Renal cortex interstitium (tissue), 15 donors: ENCODE measurements around the gene POLR2M. TPM values are rescaled to one million over a fixed set of nuclear protein-coding genes. Genes with fewer than 3 reads are reported as not detected.
A peak's percentile ranks its signal among the peaks of the same experiment; 100 is the strongest.

ENCODE experiments used
- DNase-seq, 11 donors: peaks; one replicate each; pipeline ENCODE4 v3.0.0-alpha.2; 2013; ENCODE audit warnings: low read depth in 9 of 11, low spot score in 4 of 11; ENCODE audit errors: extremely low read depth in 1 of 11
- long read RNA-seq, 16 experiments: transcript quantifications; one replicate each; lab custom pipeline, GENCODE V29; 2026
- polyA plus RNA-seq, 3 donors: library from polyadenylated mRNA; unstranded; fragments of 120-200 nt; gene quantifications; one replicate each; pipeline ENCODE4 v1.2.1, GENCODE V29; 2013; ENCODE audit not compliant: insufficient read length in 3 of 3

POLR2M gene
- 10 to 100 TPM; 84.8 to 91.3 (median 86.9) TPM for polyA plus RNA-seq
- long read RNA-seq, donor 1, full-length matches to known transcripts, result 27 of 71 reads
- long read RNA-seq, donor 1, partial matches to known transcripts, result 44 of 71 reads
- long read RNA-seq, donor 1, other reads (novel, unspliced or antisense), result 0 of 71 reads
- long read RNA-seq, donor 2, full-length matches to known transcripts, result 33 of 47 reads
- long read RNA-seq, donor 2, partial matches to known transcripts, result 14 of 47 reads
- long read RNA-seq, donor 2, other reads (novel, unspliced or antisense), result 0 of 47 reads
- long read RNA-seq, donor 3, full-length matches to known transcripts, result 47 of 47 reads
- long read RNA-seq, donor 3, partial matches to known transcripts, result 0 of 47 reads
- long read RNA-seq, donor 3, other reads (novel, unspliced or antisense), result 0 of 47 reads
- long read RNA-seq, donor 4, full-length matches to known transcripts, result 22 of 22 reads
- long read RNA-seq, donor 4, partial matches to known transcripts, result 0 of 22 reads
- long read RNA-seq, donor 4, other reads (novel, unspliced or antisense), result 0 of 22 reads
- long read RNA-seq, donor 5, result 0 reads
- long read RNA-seq, donor 6, full-length matches to known transcripts, result 23 of 23 reads
- long read RNA-seq, donor 6, partial matches to known transcripts, result 0 of 23 reads
- long read RNA-seq, donor 6, other reads (novel, unspliced or antisense), result 0 of 23 reads
- long read RNA-seq, donor 7, full-length matches to known transcripts, result 30 of 36 reads
- long read RNA-seq, donor 7, partial matches to known transcripts, result 6 of 36 reads
- long read RNA-seq, donor 7, other reads (novel, unspliced or antisense), result 0 of 36 reads
- long read RNA-seq, donor 8, result 0 reads
- long read RNA-seq, donor 9, full-length matches to known transcripts, result 32 of 32 reads
- long read RNA-seq, donor 9, partial matches to known transcripts, result 0 of 32 reads
- long read RNA-seq, donor 9, other reads (novel, unspliced or antisense), result 0 of 32 reads
- long read RNA-seq, donor 10, full-length matches to known transcripts, result 34 of 55 reads
- long read RNA-seq, donor 10, partial matches to known transcripts, result 21 of 55 reads
- long read RNA-seq, donor 10, other reads (novel, unspliced or antisense), result 0 of 55 reads
- long read RNA-seq, donor 11, full-length matches to known transcripts, result 22 of 28 reads
- long read RNA-seq, donor 11, partial matches to known transcripts, result 6 of 28 reads
- long read RNA-seq, donor 11, other reads (novel, unspliced or antisense), result 0 of 28 reads
- long read RNA-seq, donor 12, full-length matches to known transcripts, result 8 of 8 reads
- long read RNA-seq, donor 12, partial matches to known transcripts, result 0 of 8 reads
- long read RNA-seq, donor 12, other reads (novel, unspliced or antisense), result 0 of 8 reads
- long read RNA-seq, donor 13, result 0 reads
- long read RNA-seq, donor 14, full-length matches to known transcripts, result 18 of 24 reads
- long read RNA-seq, donor 14, partial matches to known transcripts, result 6 of 24 reads
- long read RNA-seq, donor 14, other reads (novel, unspliced or antisense), result 0 of 24 reads
- long read RNA-seq, donor 15, full-length matches to known transcripts, result 14 of 14 reads
- long read RNA-seq, donor 15, partial matches to known transcripts, result 0 of 14 reads
- long read RNA-seq, donor 15, other reads (novel, unspliced or antisense), result 0 of 14 reads
- long read RNA-seq, donor 16, full-length matches to known transcripts, result 71 of 98 reads
- long read RNA-seq, donor 16, partial matches to known transcripts, result 27 of 98 reads
- long read RNA-seq, donor 16, other reads (novel, unspliced or antisense), result 0 of 98 reads

GRCh38 chr15:57706405-57707209, at the start of gene POLR2M:
POLR2M (plus strand) TSS chr15:57706714; CDS start chr15:57706843, 129 bp downstream.
- DNase-seq, result peak; percentile 94 to 99 (median 97)

- no peak for DNase-seq
Observed at GRCh38 chr15:57657619-57658018, 48.9 kb upstream of the POLR2M start.

GRCh38 chr15:57662091-57662744, 44.3 kb upstream of the POLR2M start:
- no peak for DNase-seq

DNA sequence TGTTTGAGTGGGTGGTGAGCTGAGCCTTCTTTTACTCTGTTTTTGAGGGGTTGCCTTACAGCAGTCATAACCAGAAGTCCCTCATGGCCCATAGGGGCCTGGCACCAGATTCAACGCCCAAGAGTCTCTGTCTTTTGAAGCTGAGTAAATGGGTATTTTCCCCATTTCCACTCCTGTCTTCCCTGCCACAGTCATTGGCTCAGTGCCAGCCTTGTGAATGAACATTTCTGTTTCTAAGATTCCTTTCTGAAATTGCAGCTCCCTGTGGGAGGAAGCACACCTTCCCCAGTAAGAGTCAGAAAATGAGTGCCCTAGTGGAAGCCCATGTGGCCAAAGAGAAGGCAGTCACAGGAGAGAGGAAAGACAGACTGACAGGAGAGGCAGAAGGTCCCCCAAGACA, 43.7 kb upstream of the POLR2M start:
- no peak for DNase-seq

- no peak for DNase-seq
Observed at GRCh38 chr15:57663262-57663661, 43.3 kb upstream of the POLR2M start.

GRCh38 chr15:57665194-57665593, 41.3 kb upstream of the POLR2M start:
- no peak for DNase-seq

DNA sequence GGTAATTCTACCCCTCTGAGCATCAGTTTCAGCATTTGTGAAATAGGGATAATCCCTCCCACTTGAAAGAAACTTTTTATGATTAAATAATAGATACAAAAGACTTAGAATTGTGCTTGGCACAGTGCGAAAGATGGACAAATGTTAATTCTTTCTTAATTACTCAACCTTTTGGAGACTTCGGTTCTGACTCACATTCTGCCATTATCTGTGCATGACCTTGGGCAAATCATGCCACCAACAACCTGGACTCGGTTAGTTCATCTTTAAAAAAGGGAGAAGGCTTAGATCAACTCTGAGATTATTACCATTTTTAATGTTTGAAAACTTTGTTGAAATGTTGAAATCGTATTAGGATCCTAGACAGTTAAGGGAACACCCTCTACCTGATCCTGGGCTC, 40.6 kb upstream of the POLR2M start:
- no peak for DNase-seq

GRCh38 chr15:57667171-57667849, 39.2 kb upstream of the POLR2M start:
- peak in 6 of 11 donors; percentile 55 to 83 (median 72) for DNase-seq

DNA sequence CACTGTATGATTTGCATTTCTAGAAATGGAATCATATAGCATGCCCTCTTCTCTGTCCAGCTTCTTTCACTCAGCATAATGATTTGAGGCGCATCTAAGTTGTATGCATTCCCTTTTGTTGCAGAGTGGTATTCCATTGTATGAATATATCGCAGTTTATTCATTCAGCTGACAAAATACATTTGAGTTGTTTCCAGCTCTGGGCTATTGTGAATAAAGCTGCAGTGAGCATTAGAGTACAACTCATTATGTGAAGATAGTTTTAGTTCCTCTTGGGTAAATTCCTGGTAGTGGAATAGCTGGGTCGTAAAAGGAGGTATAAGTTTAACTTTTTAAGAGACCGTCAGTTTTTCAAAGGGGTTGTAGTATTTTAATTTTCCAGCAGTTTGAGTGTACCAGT, 38.5 kb upstream of the POLR2M start:
- DNase-seq, result no peak

GRCh38 chr15:57671636-57672035, 34.9 kb upstream of the POLR2M start:
- DNase-seq, result no peak

GRCh38 chr15:57675481-57676181, 30.9 kb upstream of the POLR2M start:
- DNase-seq, result no peak

DNA sequence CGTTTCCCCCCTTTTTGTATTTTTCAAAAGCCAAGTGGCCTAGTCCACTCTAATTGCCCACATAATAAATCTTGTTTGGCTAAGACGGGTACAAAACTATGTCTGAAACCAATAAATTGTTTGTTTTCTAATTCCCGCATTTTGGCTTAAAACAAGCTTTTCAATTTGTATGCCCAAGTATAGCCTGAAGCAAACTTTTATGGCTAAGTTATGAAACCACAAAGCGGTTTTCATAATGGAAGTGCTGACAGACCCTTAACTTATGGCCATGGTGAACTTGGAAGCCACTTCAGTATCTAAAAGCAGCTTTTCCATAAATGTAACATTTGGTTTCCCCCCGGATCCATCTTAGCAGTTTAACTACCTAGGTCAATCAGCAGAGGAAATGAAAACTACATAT, 29.9 kb upstream of the POLR2M start:
- no peak for DNase-seq

GRCh38 chr15:57677204-57677603, 29.3 kb upstream of the POLR2M start:
- DNase-seq, result no peak

- DNase-seq, result no peak
Observed at GRCh38 chr15:57680021-57680420, 26.5 kb upstream of the POLR2M start.

DNA sequence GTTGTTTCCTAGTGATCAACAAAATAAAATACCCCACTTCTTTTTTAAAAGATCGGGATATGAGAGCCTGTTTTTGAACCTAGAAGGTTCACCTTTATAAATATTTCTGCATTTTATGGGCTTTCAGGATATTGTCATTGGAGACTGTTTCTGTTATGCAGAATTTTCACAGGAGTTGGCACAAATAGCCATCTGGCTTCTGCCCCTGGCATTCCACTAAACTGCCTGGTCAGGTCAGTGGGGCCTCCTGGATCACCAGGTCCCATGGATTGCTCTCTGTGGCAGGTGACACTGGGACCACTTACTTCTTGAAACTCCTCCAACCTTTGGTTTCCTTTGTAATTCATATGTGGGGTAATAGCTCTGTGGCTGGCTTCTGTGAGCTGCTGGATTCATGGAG, 25.5 kb upstream of the POLR2M start:
- no peak for DNase-seq

DNA sequence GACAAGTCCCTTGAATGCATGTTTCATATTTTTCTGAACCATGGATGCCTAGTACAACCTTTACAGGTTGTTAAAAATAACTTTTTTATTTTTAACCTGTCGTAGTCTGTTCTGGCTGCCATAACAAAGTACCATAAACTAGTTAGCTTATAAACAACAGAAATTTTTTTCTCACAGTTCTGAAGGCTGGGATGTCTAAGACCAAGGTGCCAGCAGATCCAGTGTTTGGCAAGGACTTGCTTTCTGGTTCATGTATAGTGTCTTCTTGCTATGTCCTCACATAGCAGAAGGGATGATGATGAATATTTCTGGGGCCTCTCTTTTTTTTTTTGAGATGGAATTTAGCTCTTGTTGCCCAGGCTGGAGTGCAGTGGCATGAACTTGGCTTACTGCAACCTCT, 23.0 kb upstream of the POLR2M start:
- no peak for DNase-seq
